GM23248 (cell line): ENCODE results near the gene GHITM. TPM values are rescaled to one million over a fixed set of nuclear protein-coding genes. Genes with fewer than 3 reads are reported as not detected.
"Not testable (repeated sequence)": the region's sequence is repeated elsewhere in the genome, so short reads cannot be mapped to it uniquely, and the experiment has no call there.

Experiments
- DNase-seq: peaks from one replicate; pipeline ENCODE4 v3.0.0-alpha.2; 2015
- H2AFZ ChIP-seq: fragments of 200-600 bp; sonication (generic); 2 replicates; pipeline ENCODE4 v1.6.1; 2016; ENCODE audit warnings: antibody characterized with exemption
- H3F3A ChIP-seq: fragments of 200-600 bp; sonication (generic); 2 replicates; pipeline ENCODE4 v1.6.1; 2016; ENCODE audit warnings: mild to moderate bottlenecking, antibody characterized with exemption, mixed run types; ENCODE audit not compliant: insufficient read depth
- H3K27ac ChIP-seq: fragments of 200-600 bp; sonication (generic); 2 replicates; pipeline ENCODE4 v1.5.1; 2016; ENCODE audit warnings: mild to moderate bottlenecking
- H3K27me3 ChIP-seq: fragments of 200-600 bp; sonication (generic); replicated peaks from 2 replicates; pipeline ENCODE4 v1.6.1; 2016; ENCODE audit warnings: mild to moderate bottlenecking; ENCODE audit not compliant: insufficient read depth
- H3K36me3 ChIP-seq: fragments of 200-600 bp; sonication (generic); 2 replicates; pipeline ENCODE4 v1.6.1; 2016; ENCODE audit warnings: low read depth, mild to moderate bottlenecking
- H3K4me1 ChIP-seq: fragments of 200-600 bp; sonication (generic); 2 replicates; pipeline ENCODE4 v1.6.1; 2016; ENCODE audit warnings: mild to moderate bottlenecking; ENCODE audit not compliant: insufficient read depth
- H3K4me2 ChIP-seq: fragments of 200-600 bp; sonication (generic); one replicate; pipeline ENCODE4 v1.6.1; 2016; ENCODE audit warnings: mild to moderate bottlenecking; ENCODE audit not compliant: unreplicated experiment
- H3K4me3 ChIP-seq: fragments of 200-600 bp; sonication (generic); 2 replicates; pipeline ENCODE4 v1.5.1; 2016; ENCODE audit warnings: mild to moderate bottlenecking
- H3K79me2 ChIP-seq: fragments of 200-600 bp; sonication (generic); 2 replicates; pipeline ENCODE4 v1.6.1; 2016; ENCODE audit warnings: mild to moderate bottlenecking; ENCODE audit not compliant: insufficient read depth
- H3K9ac ChIP-seq: fragments of 200-600 bp; sonication (generic); 2 replicates; pipeline ENCODE4 v1.6.1; 2016; ENCODE audit warnings: mild to moderate bottlenecking
- H3K9me2 ChIP-seq: fragments of 200-600 bp; sonication (generic); 2 replicates; pipeline ENCODE4 v1.6.1; 2016; ENCODE audit warnings: mixed run types, mild to moderate bottlenecking, moderate library complexity; ENCODE audit not compliant: insufficient read depth
- H3K9me3 ChIP-seq: fragments of 200-600 bp; sonication (generic); one replicate; pipeline ENCODE4 v1.6.1; 2017; ENCODE audit warnings: low read depth
- H4K20me1 ChIP-seq: fragments of 200-600 bp; sonication (generic); 2 replicates; pipeline ENCODE4 v1.6.0; 2016; ENCODE audit not compliant: insufficient read depth
- EZH2 ChIP-seq: fragments of 200-600 bp; sonication (generic); IDR thresholded peaks from 2 replicates; pipeline ENCODE4 v1.6.1; 2018; ENCODE audit warnings: antibody characterized with exemption, mild to moderate bottlenecking; ENCODE audit not compliant: insufficient read depth, poor library complexity, severe bottlenecking
- EZH2phosphoT487 ChIP-seq: fragments of 200-600 bp; sonication (generic); IDR thresholded peaks from 2 replicates; pipeline ENCODE4 v1.6.1; 2018; ENCODE audit warnings: antibody characterized with exemption, moderate library complexity, mild to moderate bottlenecking, low read depth; ENCODE audit not compliant: insufficient read depth
- WGBS, 2 experiments: methylation state at CpG; one replicate each; pipeline ENCODE4 v1.1.6; 2015 to 2017; ENCODE audit warnings: low lambda C conversion rate in 2 of 2, low coverage in 1 of 2; ENCODE audit errors: missing lambda C conversion rate in 2 of 2; 5-methylcytosine and 5-hydroxymethylcytosine counted together
- in situ Hi-C: fragments of 300-500 bp; cut with MboI; formaldehyde crosslinking; loops from 2 replicates; pipeline ENCODE4 v1.15.0; 2020
- polyA plus RNA-seq: library from polyadenylated mRNA; unstranded; fragments of >200 nt; fragmentation: Nextera tagmentation; extraction: Ambion mirVana; gene quantifications from 2 replicates; pipeline ENCODE4 v1.2.1, GENCODE V29; 2016
- total RNA-seq: library from RNA; depleted of rRNA; stranded (reverse); fragments of >200 nt; shearing (Covaris generic); gene quantifications from 2 replicates; pipeline ENCODE4 v1.2.3, GENCODE V29; 2014

Gene GHITM
- total and polyA plus RNA-seq, 2 experiments from 2014 or later: 205 to 258 TPM

GRCh38 chr10:84137811-84138210, 1.5 kb upstream of the GHITM start:
- no peaks in the 10 kb centered on the region for H4K20me1 ChIP-seq
- H2AFZ ChIP-seq: peak overlapping the region; percentile 100
- TF ChIP-seq EZH2phosphoT487 (no peak), EZH2 (no peak)
- H3K9ac ChIP-seq: no peak overlapping the region
- no peaks in the 10 kb centered on the region for H3K9me2 ChIP-seq
- no peak overlapping the region for H3K27ac ChIP-seq
- peaks cover 34% of the 10 kb centered on the region for H3K79me2 ChIP-seq
- H3F3A ChIP-seq: no peaks in the 10 kb centered on the region
- no peak overlapping the region for H3K4me3 ChIP-seq
- DNase-seq: no peak
- peaks cover 16% of the 10 kb centered on the region for H3K36me3 ChIP-seq
- WGBS, 2 experiments: 95 to 96% methylated on average over 2 of the region's 2 CpGs
- no peaks in the 10 kb centered on the region for H3K9me3 ChIP-seq
- peaks cover 6% of the 10 kb centered on the region; the same call in 1 of the 2 replicates for H3K27me3 ChIP-seq
- H3K4me2 ChIP-seq: no peak overlapping the region
- in situ Hi-C loops: no loop called here
- H3K4me1 ChIP-seq: peaks cover 8% of the 10 kb centered on the region

- Histone ChIP-seq H3K9ac (peak overlapping the region; percentile 97), H3K36me3 (peaks cover 22% of the 10 kb centered on the region), H3K9me3 (no peaks in the 10 kb centered on the region), H3K79me2 (peaks cover 42% of the 10 kb centered on the region), H3K4me1 (peaks cover 8% of the 10 kb centered on the region), H2AFZ (peak overlapping the region; percentile 100), H3K9me2 (no peaks in the 10 kb centered on the region), H3F3A (no peaks in the 10 kb centered on the region), H3K4me3 (peak overlapping the region; percentile 94), H3K27me3 (peaks cover 6% of the 10 kb centered on the region; the same call in 1 of the 2 replicates), H3K4me2 (peak overlapping the region; percentile 87), H4K20me1 (no peaks in the 10 kb centered on the region), H3K27ac (peak overlapping the region; percentile 93)
- no peak for TF ChIP-seq EZH2phosphoT487
- no peak for TF ChIP-seq EZH2
- in situ Hi-C loops: no loop called here
- no peak for DNase-seq
- WGBS, 2 experiments: 76 to 77% methylated on average over 19 to 20 of the region's 20 CpGs
These were observed 707 bp upstream of the GHITM start for GRCh38 chr10:84138478-84139125.

- WGBS, 2 experiments: 0 to 3% methylated on average over 12 of the region's 12 CpGs
- H3K27ac ChIP-seq: peak overlapping the region; percentile 93
- TF ChIP-seq EZH2phosphoT487 (no peak), EZH2 (no peak)
- H3K4me3 ChIP-seq: peak overlapping the region; percentile 94
- H3K27me3 ChIP-seq: no peaks in the 10 kb centered on the region
- peaks cover 8% of the 10 kb centered on the region for H3K4me1 ChIP-seq
- H3K9me3 ChIP-seq: no peaks in the 10 kb centered on the region
- no peaks in the 10 kb centered on the region for H4K20me1 ChIP-seq
- H3F3A ChIP-seq: peaks cover 2% of the 10 kb centered on the region; the same call in 1 of the 2 replicates
- DNase-seq: peak; percentile 66
- H3K36me3 ChIP-seq: peaks cover 36% of the 10 kb centered on the region
- peak overlapping the region; percentile 97 for H3K9ac ChIP-seq
- in situ Hi-C loops: no loop called here
- no peaks in the 10 kb centered on the region for H3K9me2 ChIP-seq
- peak overlapping the region; percentile 100 for H3K4me2 ChIP-seq
- peaks cover 50% of the 10 kb centered on the region for H3K79me2 ChIP-seq
- H2AFZ ChIP-seq: peak overlapping the region; percentile 70
These were observed 699 bp downstream of the GHITM start for GRCh38 chr10:84140036-84140379.

GRCh38 chr10:84147347-84147746, 8.0 kb downstream of the GHITM start:
- Histone ChIP-seq H3K4me1 (no peaks in the 10 kb centered on the region), H3K36me3 (peaks cover 88% of the 10 kb centered on the region), H3K27me3 (no peaks in the 10 kb centered on the region), H4K20me1 (no peaks in the 10 kb centered on the region), H2AFZ (no peak overlapping the region), H3F3A (peaks cover 27% of the 10 kb centered on the region), H3K79me2 (peaks cover 36% of the 10 kb centered on the region), H3K4me2 (no peak overlapping the region), H3K9ac (no peak overlapping the region), H3K27ac (no peak overlapping the region), H3K9me3 (no peaks in the 10 kb centered on the region), H3K9me2 (no peaks in the 10 kb centered on the region), H3K4me3 (no peak overlapping the region)
- TF ChIP-seq EZH2phosphoT487: no peak
- TF ChIP-seq EZH2: no peak
- in situ Hi-C loops: no loop called here
- DNase-seq: no peak

- H3K9me2 ChIP-seq, H3K27me3 ChIP-seq, in situ Hi-C loops, H3K4me1 ChIP-seq, H3K9ac ChIP-seq, H3K27ac ChIP-seq, H3K4me3 ChIP-seq, H3K9me3 ChIP-seq, H3K4me2 ChIP-seq, H4K20me1 ChIP-seq, H2AFZ ChIP-seq: not testable (repeated sequence)
- peaks cover 89% of the 10 kb centered on the region for H3K36me3 ChIP-seq
- peaks cover 29% of the 10 kb centered on the region for H3K79me2 ChIP-seq
- DNase-seq: peak; percentile 78
- WGBS, 2 experiments: 79 to 82% methylated on average over 9 of the region's 9 CpGs
- peaks cover 27% of the 10 kb centered on the region for H3F3A ChIP-seq
These were observed 8.8 kb downstream of the GHITM start for GRCh38 chr10:84148006-84148597.
